ENCODE data around the gene ADAMTS8.

- no peak for TF ChIP-seq CTCF (IDR thresholded peaks at IDR 0.05)
- no peak for TF ChIP-seq EP300 (IDR thresholded peaks at IDR 0.05)
Measured at GRCh38 chr11:130399196-130399595, 29.2 kb downstream of the ADAMTS8 start.

Measured in esophagus muscularis mucosa (tissue), 3 donors.